Endothelial cell of umbilical vein (primary cell): ENCODE data around the gene TBC1D14.
A peak's percentile ranks its signal among the peaks of the same experiment; 100 is the strongest.

Source experiments
- CTCF ChIP-seq, 2 donors: IDR thresholded peaks; 1 replicate in 1 of 2; 2 replicates in 1 of 2; pipeline ENCODE4 v1.5.1; 2011; ENCODE audit warnings: low read length in 2 of 2, mild to moderate bottlenecking in 2 of 2, moderate library complexity in 2 of 2, control low read depth in 1 of 2, inconsistent platforms in 1 of 2, low read depth in 1 of 2; ENCODE audit not compliant: insufficient read depth in 1 of 2; ENCODE audit errors: extremely low read depth in 1 of 2
- EZH2 ChIP-seq: IDR thresholded peaks from 2 replicates; pipeline ENCODE4 v1.6.1; 2012; ENCODE audit warnings: borderline replicate concordance, low read depth, mild to moderate bottlenecking, moderate library complexity, low read length, inconsistent platforms; ENCODE audit not compliant: severe bottlenecking
- POLR2A ChIP-seq: IDR thresholded peaks from 2 replicates; pipeline ENCODE4 v1.6.1; 2012; ENCODE audit warnings: low read depth, mild to moderate bottlenecking, control low read depth, low read length

- no peak for TF ChIP-seq POLR2A
- peak in 1 of 2 donors; percentile 24 for TF ChIP-seq CTCF (IDR thresholded peaks at IDR 0.05; ENCODE audit: extremely low read depth in 1 of 2, insufficient read depth in 1 of 2, low read depth in 1 of 2, low read length in 2 of 2)
- no peak for TF ChIP-seq EZH2
Measured at GRCh38 chr4:6910340-6910959, 824 bp downstream of the TBC1D14 start.
